ENCODE measurements around the gene WBP11. TPM values are rescaled to one million over a fixed set of nuclear protein-coding genes. Genes with fewer than 3 reads are reported as not detected.

The WBP11 gene
- total RNA-seq, 1 experiment from 2014 or later, result 108 TPM

DNA sequence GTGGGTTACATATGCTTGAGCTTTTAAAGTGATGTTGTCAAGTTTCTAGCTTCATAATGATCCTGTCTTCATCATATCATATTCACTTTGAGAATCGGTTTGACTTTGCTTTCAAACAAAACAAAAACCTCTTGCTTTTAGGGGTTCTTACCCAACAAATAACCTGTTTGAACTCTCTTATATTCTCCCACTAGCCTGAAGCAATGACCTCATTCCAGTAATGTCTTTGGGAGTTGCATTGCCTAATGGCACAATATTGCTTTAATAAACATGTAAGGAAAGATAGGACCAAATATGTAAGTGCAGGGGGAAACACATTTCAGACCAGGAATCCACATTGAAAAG lies 27.7 kb downstream of the WBP11 start:
- Histone ChIP-seq H3K27ac (ENCODE audit: insufficient read length, low read depth, low read length) (no peak overlapping the region), H3K9ac (ENCODE audit: extremely low read depth, insufficient read length, low read length) (no peak overlapping the region), H3K23ac (ENCODE audit: insufficient read length, low read depth, low read length) (no peak overlapping the region), H2AK5ac (ENCODE audit: insufficient read length, low read length) (no peak overlapping the region), H4K5ac (ENCODE audit: insufficient read length, low read depth, low read length) (no peak overlapping the region), H3K27me3 (ENCODE audit: insufficient read depth, low read length) (no peaks in the 10 kb centered on the region), H3K4ac (ENCODE audit: low read depth, low read length) (no peak overlapping the region), H2BK20ac (ENCODE audit: low read depth, low read length, poor library complexity, severe bottlenecking) (no peak overlapping the region), H3K9me3 (ENCODE audit: control insufficient read depth, low read depth, low read length) (no peaks in the 10 kb centered on the region), H3K56ac (ENCODE audit: insufficient read length, low read depth, low read length) (no peak overlapping the region), H4K91ac (ENCODE audit: insufficient read length, low read depth, low read length) (no peak overlapping the region), H2BK12ac (ENCODE audit: insufficient read length, low read depth, low read length) (no peak overlapping the region), H4K8ac (replicated peaks; ENCODE audit: insufficient read length, low read depth, low read length) (no peak overlapping the region), H3K79me1 (ENCODE audit: insufficient read depth, low read depth, low read length, poor library complexity, severe bottlenecking) (no peaks in the 10 kb centered on the region), H2BK5ac (ENCODE audit: insufficient read length, low read length) (no peak overlapping the region), H3K23me2 (ENCODE audit: insufficient read length, low read depth, low read length, poor library complexity, severe bottlenecking) (peaks cover 13% of the 10 kb centered on the region), H3K4me2 (ENCODE audit: insufficient read depth, insufficient read length, low read length) (peak overlapping the region; percentile 75), H3K14ac (ENCODE audit: insufficient read depth, low read length) (no peak overlapping the region), H2BK15ac (ENCODE audit: low read depth, low read length) (no peak overlapping the region), H3K79me2 (ENCODE audit: insufficient read depth, low read length) (no peaks in the 10 kb centered on the region; the same call in 1 of the 2 replicates), H3T11ph (ENCODE audit: low read length) (no peak overlapping the region), H3K4me1 (ENCODE audit: insufficient read depth, low read length) (no peaks in the 10 kb centered on the region), H4K20me1 (ENCODE audit: control insufficient read depth, insufficient read depth, insufficient read length) (peaks cover 2% of the 10 kb centered on the region), H2AFZ (ENCODE audit: low read length) (no peak overlapping the region), H3K18ac (ENCODE audit: insufficient read length, low read depth, low read length) (no peak overlapping the region), H2BK120ac (ENCODE audit: low read depth, low read length, poor library complexity, severe bottlenecking) (no peak overlapping the region)
- no peak for DNase-seq
- peak overlapping the region; percentile 96 to 98 for H3K4me3 Mint-ChIP-seq
- H3K36me3 Mint-ChIP-seq (ENCODE audit: insufficient read depth in 1 of 3, low read depth in 3 of 3), result no peaks in the 10 kb centered on the region; a peak in 1 of 7 replicates
- no peak overlapping the region for H3K27ac Mint-ChIP-seq
- H3K27me3 Mint-ChIP-seq (ENCODE audit: low read depth), result no peaks in the 10 kb centered on the region; the same call in 1 of the 2 replicates
- no peaks in the 10 kb centered on the region for H3K9me3 Mint-ChIP-seq
- peaks cover 37 to 45% of the 10 kb centered on the region in 2 experiments for H3K4me1 Mint-ChIP-seq
- no CpG with 5 or more reads among the region's 1 CpG for WGBS (ENCODE audit: extremely low coverage, insufficient read length, low lambda C conversion rate)
- TF ChIP-seq, protein P1, sequence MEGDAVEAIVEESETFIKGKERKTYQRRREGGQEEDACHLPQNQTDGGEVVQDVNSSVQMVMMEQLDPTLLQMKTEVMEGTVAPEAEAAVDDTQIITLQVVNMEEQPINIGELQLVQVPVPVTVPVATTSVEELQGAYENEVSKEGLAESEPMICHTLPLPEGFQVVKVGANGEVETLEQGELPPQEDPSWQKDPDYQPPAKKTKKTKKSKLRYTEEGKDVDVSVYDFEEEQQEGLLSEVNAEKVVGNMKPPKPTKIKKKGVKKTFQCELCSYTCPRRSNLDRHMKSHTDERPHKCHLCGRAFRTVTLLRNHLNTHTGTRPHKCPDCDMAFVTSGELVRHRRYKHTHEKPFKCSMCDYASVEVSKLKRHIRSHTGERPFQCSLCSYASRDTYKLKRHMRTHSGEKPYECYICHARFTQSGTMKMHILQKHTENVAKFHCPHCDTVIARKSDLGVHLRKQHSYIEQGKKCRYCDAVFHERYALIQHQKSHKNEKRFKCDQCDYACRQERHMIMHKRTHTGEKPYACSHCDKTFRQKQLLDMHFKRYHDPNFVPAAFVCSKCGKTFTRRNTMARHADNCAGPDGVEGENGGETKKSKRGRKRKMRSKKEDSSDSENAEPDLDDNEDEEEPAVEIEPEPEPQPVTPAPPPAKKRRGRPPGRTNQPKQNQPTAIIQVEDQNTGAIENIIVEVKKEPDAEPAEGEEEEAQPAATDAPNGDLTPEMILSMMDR (conservative IDR thresholded peaks at IDR 0.05), result no peak

Data from H9 (cell line).